ENCODE measurements around the gene LRP5.
"Not testable (repeated sequence)": the region's sequence is repeated elsewhere in the genome, so short reads cannot be mapped to it uniquely, and the experiment has no call there.

LRP5 gene

DNA sequence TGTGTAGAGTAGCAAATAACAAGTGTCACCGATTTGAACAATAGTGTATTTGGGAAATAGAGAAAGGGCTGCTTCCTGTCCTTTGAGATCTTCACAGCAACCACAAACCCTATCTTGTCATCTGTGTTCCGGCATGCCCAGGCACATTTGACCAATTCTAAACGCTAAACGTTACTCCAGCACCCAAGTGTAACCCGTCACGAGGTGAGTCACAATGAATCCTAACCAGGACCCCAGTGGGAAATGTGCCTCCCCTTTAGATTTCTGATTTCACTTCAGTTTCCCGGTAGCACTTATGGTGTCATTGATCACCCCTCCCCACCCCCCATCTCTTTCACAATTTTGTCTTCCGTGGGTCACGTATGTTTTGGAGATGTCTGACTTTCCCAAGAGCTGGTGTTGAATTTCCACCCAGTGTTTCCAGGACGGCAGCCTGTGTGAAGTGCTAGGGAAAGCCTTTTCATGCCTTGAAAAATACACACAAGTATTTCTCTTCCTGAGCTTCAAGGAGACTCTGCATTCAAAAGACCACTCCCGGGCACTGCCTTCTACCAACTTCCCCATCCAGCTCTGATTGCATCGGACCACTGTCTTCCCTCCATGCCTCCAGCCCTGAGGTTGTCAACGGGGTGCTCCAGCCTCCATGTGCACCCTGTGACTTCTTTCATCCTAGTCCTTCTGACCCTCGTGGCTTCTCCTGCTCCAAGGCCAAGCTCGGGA lies 30.1 kb upstream of the LRP5 start:
- no peak for DNase-seq (ENCODE audit: low spot score)

DNA sequence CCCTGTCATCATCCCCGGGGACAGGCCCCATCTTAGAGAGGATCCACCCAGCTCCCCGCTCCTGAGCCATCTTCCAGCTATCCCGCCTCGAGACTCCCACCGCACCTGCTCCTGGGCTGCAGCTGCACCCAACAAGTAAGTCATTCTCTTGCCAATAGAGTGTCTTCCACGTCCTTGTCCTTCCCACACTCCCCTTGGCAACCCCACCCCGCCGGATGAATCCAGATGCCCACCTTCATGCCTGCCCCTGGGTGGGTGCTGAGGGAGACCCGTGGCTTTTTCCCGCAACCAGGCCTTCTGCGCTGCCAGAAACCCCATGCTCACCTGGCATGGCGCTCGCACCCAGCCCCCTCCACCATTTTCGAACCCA lies 29.5 kb upstream of the LRP5 start:
- no peak for DNase-seq (ENCODE audit: low spot score)

DNA sequence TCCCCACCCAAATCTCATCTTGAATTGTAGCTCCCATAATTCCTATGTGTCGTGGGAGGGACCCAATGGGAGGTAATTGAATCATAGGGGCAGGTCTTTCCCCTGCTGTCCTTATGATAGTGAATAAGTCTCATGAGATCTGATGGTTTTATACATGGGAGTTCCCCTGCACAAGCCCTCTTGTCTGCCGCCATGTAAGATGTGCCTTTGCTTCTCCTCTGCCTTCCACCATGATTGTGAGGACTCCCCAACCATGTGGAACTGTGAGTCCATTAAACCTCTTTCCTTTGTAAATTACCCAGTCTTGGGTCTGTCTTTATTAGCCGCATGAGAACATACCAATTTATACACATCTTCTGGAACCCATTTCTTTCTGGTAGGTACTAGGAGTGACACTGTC lies 27.8 kb upstream of the LRP5 start:
- DNase-seq (ENCODE audit: low spot score), result not testable (repeated sequence)

- no peak for DNase-seq (ENCODE audit: low spot score)
Observed at GRCh38 chr11:68287419-68287818, 25.0 kb upstream of the LRP5 start.

GRCh38 chr11:68289456-68289855 lies 22.9 kb upstream of the LRP5 start:
- DNase-seq (ENCODE audit: low spot score), result no peak

DNA sequence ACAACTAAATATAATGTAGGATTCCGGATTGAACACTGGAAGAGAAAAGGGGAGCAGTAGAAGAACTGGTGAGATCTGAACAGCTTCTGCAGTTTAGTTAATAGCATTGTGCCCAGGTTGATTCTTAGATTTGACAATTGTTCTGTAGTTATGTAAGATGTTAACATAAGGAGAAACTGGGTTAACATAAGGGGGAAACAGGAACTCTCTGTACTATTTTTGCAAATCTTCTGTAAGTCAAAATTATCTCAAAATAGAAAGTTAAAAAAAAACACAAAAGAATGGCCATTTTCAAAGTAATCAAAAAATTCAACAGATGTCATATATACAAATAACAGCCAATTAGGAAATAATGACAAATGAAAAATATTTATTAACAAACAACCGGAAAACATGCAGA lies 18.7 kb upstream of the LRP5 start:
- DNase-seq (ENCODE audit: low spot score), result no peak

DNA sequence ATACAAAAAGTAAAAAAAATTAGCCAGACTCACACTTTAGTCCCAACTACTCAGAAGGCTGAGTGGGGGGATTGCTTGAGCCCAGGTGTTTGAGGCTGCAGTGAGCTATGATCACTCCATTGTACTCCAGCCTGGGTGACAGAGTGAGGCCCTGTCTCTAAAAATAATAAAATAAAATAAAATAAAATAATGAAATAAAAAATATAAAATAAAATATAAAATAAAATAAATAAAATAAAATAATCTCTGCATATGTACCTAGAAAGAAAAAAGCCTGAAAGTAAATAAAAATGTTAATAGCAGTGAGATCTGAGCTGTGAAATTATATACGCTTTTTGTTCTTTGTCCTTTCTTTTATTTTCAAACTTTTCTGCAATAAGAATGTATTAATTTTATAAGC lies 17.1 kb upstream of the LRP5 start:
- DNase-seq (ENCODE audit: low spot score), result no peak

DNA sequence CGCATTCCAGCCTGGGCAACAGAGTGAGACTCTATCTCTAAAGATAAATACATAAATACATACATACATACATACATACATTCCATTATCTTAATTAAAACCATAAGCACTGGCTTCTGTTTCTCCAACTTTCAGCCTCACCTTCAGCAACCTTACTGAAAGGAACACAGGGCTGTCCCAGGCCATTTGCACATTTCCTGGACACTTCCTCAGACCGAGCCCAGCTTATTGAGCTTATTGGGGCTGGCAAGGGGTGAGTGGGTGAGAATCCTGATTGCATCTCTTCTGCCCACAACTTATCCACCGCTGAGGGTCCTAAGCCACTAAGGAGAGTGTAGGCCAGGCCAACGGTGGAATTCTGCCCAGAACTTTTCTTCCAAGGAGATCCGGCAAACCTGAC lies 16.5 kb upstream of the LRP5 start:
- no peak for DNase-seq (ENCODE audit: low spot score)

DNA sequence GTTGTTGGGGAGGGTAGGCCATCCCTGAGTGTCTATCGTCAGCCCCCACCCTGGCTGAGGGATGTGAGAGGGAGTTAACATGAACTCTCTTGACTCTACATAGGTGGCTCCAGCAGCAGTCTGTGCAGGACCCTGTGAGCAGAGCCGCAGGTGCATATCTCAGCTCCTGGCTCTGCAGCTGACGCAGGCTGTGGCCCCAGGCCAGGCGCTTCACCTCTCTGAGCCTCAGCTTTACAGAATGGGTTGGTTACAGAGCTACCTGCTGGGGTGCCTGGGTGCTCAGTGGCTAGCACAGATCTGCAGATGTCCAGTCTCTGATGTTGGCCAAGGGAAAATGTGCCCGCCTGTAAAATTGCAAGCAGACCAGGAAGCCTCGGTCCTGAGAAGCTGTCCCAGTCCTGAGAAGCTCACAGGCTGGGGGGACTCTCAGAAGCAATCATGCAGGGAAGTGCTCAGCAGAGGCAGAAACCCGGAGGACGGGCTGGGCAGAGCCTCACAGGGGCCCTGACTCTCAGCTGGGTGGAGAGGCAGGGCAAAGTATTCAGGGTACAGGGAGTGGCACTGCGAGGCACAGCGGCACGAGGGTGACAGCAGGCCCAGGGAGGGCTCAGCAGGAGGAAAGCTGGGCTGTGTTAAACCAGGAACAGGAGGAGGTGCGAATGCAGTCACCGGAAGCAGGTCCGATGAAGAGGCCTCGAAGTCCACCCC lies 15.9 kb upstream of the LRP5 start:
- no peak for DNase-seq (ENCODE audit: low spot score)

DNA sequence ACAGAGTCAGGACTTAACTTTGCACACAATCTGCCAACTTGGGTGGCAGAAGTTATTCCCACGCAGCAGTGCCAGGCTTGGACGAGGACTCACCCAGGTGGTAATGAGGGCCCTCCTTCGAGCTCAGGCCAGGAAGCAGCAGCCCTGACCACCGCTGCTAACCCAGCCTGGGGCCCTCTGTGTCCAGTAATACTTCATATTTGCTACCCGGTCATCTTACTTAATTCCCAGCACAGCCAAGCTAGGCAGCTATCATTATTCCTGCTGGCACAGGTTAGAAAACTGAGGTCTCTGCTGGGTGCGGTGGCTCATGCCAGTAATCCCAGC lies 15.4 kb upstream of the LRP5 start:
- no peak for DNase-seq (ENCODE audit: low spot score)

GRCh38 chr11:68297494-68297811 lies 14.9 kb upstream of the LRP5 start:
- no peak for DNase-seq (ENCODE audit: low spot score)

- DNase-seq (ENCODE audit: low spot score), result peak; percentile 78
Observed at GRCh38 chr11:68297812-68298658, 14.4 kb upstream of the LRP5 start.

DNA sequence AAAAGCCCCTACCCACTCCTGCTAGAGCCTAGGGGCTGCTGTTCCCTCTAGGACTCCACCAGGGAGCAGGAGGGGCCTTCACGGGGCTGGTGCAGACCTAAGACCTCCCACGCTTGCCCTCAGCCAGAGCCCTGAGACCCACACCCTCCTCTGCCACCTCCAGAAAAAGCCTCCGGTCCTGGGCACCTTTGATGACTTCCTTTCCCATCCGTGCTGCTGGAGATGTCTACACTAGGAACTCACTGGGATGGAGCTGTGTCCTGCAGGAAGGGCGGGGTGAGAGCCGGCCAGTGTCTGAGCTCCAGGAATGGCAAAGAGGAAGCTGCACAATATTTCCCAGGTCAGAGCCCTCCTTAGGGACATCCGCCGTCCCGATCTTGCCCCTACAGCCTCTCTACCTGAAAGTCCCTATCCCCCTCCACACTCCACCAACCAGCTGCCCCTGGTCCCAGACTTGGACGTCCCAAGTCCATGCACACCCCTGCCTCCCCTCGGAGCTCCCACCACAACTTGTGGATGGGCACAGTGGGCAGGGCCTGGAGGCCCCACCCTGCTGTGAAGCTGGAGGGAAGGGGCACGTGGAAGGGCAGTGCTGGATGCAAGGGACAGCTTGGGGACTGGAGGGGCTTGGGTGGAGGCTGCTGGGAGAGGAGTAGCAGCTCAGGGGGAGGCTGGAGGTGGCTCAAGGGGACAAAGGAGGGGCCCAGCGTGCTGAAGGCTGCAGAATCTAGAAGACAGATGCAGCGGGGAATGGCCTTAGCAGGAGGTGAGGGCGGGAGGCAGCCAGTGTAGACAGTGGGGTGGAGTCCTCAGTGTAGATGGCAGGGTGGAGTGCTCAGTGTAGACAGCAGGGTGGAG lies 13.5 kb upstream of the LRP5 start:
- no peak for DNase-seq (ENCODE audit: low spot score)

- DNase-seq (ENCODE audit: low spot score), result not testable (repeated sequence)
Observed at GRCh38 chr11:68299517-68299879, 12.9 kb upstream of the LRP5 start.

DNA sequence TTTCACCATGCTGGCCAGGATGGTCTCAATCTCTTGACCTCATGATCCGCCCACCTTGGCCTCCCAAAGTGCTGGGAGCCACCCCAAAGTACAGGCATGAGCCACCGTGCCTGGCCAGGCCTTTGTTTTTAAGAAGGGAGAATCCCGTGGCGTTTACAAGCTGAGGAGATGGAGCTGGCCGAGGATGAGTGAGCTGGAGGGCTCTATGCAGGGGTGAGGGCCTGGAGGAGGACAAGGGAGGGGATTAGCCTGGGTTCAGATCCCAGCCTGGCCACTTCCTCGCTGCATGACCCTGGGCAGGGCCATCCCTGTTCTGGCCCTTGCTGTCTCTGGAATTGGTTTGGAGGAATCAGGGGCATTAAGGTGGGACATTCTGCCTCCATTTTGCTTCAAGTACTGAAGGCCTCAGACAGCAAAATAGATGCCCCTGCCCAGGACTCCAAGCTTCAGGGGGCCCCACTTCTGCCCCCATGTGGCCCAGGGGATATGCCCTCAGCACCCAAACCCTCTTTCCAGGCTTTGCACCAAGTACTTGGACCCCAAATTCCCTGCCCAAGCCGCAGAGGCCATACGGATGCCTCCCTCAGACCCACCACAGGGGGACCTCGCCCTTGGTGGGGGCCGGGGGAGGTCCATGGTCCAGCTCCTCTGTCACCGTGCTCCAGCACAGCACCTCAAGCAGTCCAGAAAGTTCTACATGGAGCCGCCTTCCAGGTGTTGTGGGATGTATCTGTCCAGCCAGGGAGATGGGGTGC lies 12.1 kb upstream of the LRP5 start:
- DNase-seq (ENCODE audit: low spot score), result no peak

- DNase-seq (ENCODE audit: low spot score), result no peak
Observed at GRCh38 chr11:68302256-68302655, 10.1 kb upstream of the LRP5 start.

GRCh38 chr11:68302670-68303069 lies 9.7 kb upstream of the LRP5 start:
- no peak for DNase-seq (ENCODE audit: low spot score)

DNA sequence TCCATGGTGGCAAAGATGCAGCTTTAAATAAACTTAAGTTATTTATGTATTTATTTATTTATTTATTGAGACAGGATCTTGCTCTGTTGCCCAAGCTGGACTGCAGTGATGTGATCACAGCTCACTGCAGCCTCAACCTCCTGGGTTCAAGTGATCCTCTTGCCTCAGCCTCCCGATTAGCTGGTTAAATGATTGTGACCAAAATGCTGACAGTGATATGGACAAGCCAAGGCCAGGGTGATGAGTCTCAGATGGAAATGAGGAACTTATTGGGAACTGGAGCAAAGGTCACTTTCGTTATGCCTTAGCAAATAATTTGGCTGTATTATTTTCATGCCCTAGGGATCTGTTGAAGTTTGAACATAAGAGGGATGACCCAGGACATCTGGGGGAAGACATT lies 9.3 kb upstream of the LRP5 start:
- DNase-seq (ENCODE audit: low spot score), result no peak

DNA sequence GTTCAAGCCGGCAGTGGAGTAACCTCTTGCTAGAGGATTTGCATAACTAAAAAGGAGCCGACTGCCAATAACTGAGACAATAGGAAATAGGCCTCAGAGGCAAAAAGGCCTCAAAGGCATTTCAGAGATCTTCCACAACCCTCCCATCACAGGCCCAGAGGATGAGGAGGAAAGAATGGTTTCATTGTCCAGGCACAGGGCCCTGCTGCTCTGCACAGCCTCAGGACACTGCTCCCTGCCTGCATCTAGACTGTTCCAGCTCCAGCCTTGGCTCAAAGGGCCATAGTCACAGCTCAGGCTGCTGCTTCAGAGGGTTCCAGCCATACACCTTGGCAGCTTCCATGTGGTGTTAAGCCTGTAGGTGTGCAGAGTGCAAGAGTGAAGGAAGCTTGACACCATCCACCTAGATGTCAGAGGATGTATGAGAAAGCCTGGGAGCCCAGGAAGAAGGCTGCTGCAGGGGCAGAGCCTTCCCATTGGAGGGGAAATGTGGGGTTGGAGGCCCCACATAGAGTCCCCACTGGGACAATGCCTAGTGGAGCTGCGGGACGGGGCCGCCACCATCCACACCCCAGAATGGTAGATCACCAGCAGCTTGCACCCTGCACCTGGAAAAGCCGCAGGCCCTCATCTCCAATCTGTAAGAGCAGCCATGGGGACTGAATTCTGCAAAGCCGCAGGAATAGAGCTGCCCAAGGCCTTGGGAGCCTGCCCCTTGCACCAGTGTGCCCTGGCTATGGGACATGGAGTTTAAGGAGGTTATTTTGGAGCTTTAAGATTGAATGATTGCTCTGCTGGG lies 8.2 kb upstream of the LRP5 start:
- DNase-seq (ENCODE audit: low spot score), result no peak

GRCh38 chr11:68306636-68307035 lies 5.8 kb upstream of the LRP5 start:
- no peak for DNase-seq (ENCODE audit: low spot score)

DNA sequence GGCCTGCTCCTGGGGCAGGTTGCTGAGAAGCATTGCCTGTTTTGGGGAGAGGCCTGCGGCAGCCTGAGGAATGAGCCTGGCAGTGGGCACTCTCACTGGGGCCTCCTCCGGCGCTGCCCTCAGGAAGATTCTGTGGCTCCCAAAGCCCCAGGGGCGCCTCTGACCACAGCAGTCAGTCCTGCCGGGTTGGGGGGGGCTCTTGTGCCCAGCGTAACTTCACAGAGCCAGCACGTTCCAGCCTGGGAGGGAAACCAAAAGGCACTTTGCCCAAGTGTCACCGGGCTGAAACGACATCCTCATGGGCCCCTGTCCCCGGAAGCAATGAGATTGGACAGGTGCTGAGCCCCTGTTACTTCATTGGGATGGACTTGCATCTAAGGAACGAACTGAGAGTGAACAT lies 4.3 kb upstream of the LRP5 start:
- DNase-seq (ENCODE audit: low spot score), result no peak
